Activated CD4-positive, alpha-beta T cell treated with anti-CD3 and anti-CD28 coated beads, Interleukin-2, amount 10 ng/mL, durations not matched to agents 24 days and 14 days (primary cell): ENCODE data around the gene ANKRD34B. TPM values are rescaled to one million over a fixed set of nuclear protein-coding genes. Genes with fewer than 3 reads are reported as not detected.

Experiments used
- DNase-seq: peaks from one replicate; pipeline ENCODE4 v3.0.0; 2022
- H3K27ac Mint-ChIP-seq: one replicate; pipeline ENCODE4 v1.8.0; 2022; ENCODE audit warnings: mild to moderate bottlenecking, mixed read lengths
- H3K27me3 Mint-ChIP-seq: one replicate; pipeline ENCODE4 v1.8.0; 2022; ENCODE audit warnings: mixed read lengths
- H3K36me3 Mint-ChIP-seq: one replicate; pipeline ENCODE4 v1.8.0; 2022; ENCODE audit warnings: low read depth, mild to moderate bottlenecking, mixed read lengths
- H3K4me1 Mint-ChIP-seq: one replicate; pipeline ENCODE4 v1.8.0; 2021; ENCODE audit warnings: mixed read lengths
- H3K4me3 Mint-ChIP-seq: one replicate; pipeline ENCODE4 v1.8.0; 2022; ENCODE audit warnings: mild to moderate bottlenecking, moderate library complexity, mixed read lengths
- H3K9me3 Mint-ChIP-seq: one replicate; pipeline ENCODE4 v1.8.0; 2021; ENCODE audit warnings: mixed read lengths
- intact Hi-C: fragments of 100-400 bp; cut with micrococcal nuclease; formaldehyde crosslinking; loops from one replicate; pipeline ENCODE4 v1.15.1; 2023
- total RNA-seq: library from RNA; stranded (reverse); gene quantifications from 2 replicates; pipeline ENCODE4 v1.2.3, GENCODE V29; 2022

Gene ANKRD34B
- total RNA-seq = not detected in 2 replicates

DNA sequence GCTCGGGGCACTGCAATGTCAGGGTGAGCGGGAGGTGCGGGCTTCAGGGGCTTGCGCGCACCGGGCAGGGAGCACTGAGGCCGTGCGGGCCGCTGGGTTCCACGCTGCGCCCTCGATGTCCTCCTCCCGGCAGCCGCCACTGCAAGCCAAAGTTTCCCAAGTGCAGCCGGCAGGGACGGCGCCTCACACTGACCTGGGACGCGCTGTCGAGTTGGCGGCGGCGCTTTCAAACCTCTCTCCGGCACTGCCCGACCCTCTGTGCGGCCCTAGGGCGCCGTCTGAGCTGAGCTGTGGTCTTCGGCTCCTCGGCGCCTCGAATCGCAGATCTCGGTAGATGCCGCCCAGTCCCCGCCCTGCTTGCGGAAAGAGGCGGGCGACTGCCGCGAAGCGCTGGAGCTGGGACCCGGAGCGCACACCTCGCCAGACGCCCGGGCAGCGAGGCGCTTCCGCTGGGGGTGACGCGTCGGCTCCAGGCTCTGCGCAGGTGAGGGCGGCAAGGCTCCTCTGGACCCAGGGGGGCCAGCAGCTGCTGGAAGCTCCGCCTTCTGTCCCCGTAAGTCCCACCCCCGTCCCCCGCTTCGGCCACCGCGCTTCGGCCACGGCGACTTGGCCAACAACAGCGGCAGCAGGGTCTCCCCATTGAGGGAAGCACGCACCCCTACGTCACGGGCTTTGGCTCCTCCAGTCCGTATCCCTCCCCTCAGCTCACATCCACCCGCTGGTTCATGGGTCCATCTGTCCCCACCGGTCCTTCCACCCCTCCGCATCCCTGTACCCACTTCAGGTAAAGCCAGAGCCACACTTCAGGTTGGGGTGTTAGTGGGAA, at the start of gene ANKRD34B:
ANKRD34B (minus strand) TSS at position 320 of the 826 bp plus-strand sequence. CDS start 10,261 bp downstream, outside the sequence.
- DNase-seq = peak; percentile 78
- H3K4me3 Mint-ChIP-seq = peak within 1 kb of the TSS; percentile 73
- H3K9me3 Mint-ChIP-seq = no peaks in the 10 kb centered on the region
- peaks cover 61% of the 10 kb centered on the region for H3K27me3 Mint-ChIP-seq
- intact Hi-C loops = no loop called here
- H3K4me1 Mint-ChIP-seq = peaks cover 2% of the 10 kb centered on the region
- H3K27ac Mint-ChIP-seq = no peak within 1 kb of the TSS
- no peaks in the 10 kb centered on the region for H3K36me3 Mint-ChIP-seq

- H3K36me3 Mint-ChIP-seq = peaks cover 22% of the 10 kb centered on the region
- DNase-seq = no peak
- no peaks in the 10 kb centered on the region for H3K27me3 Mint-ChIP-seq
- H3K4me1 Mint-ChIP-seq = peaks cover 2% of the 10 kb centered on the region
- intact Hi-C loops = no loop called here
- no peak overlapping the region for H3K4me3 Mint-ChIP-seq
- H3K9me3 Mint-ChIP-seq = no peaks in the 10 kb centered on the region
- H3K27ac Mint-ChIP-seq = no peak overlapping the region
These were observed 49.0 kb upstream of the ANKRD34B start for GRCh38 chr5:80619086-80619485.

DNA sequence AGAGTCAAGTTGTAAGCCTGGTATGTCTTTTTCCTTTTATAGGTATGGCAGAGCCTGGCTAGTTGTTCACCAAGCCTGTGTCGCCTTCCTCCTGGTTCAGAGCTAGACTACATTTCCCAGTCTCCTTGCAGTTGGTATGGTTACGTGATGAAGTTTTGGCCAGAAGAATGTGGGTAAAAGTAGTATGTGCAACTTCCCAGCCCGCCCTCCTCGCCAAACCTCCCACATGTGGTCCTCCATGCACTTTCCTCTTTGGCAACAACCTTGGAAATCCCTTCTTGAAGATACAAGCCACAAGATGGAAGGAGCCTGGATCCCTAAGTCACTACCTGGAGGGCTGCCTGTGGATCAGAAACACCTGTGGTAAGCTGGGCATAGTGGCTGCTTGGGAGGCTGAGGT, 48.4 kb upstream of the ANKRD34B start:
- no peak for DNase-seq
- peaks cover 22% of the 10 kb centered on the region for H3K36me3 Mint-ChIP-seq
- peaks cover 2% of the 10 kb centered on the region for H3K4me1 Mint-ChIP-seq
- no peak overlapping the region for H3K27ac Mint-ChIP-seq
- H3K9me3 Mint-ChIP-seq = no peaks in the 10 kb centered on the region
- H3K4me3 Mint-ChIP-seq = no peak overlapping the region
- intact Hi-C loops = no loop called here
- H3K27me3 Mint-ChIP-seq = no peaks in the 10 kb centered on the region

DNA sequence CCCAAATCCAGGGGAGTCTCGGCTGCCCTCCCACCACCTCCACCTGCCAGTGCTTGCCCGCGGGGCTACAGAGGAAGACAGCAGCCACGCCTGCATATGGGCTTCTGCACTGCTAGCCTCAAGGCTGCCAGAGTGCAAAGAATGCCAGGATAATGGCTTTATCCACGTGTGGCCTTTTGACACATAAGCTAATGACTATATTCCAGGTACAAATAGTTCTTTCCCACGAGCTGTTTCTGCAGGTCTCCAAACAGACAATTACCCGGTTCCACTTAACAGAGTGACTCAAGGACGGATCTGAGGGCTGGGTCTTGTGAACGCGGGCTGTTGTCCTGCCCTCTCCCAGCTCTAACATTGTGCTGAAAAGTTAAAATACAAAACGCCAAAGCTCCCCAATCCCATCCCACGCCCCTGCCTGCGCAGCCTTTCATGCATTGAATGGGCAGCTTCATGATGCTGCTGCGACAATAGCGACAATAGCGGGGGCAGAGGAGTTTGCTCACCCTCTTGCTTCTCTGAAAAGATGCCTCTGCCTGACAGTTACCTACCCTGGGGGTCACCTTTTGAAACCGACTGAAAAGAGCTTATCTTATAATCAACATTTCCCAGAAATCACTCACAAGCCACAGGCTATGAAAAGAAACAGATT, 45.3 kb upstream of the ANKRD34B start:
- H3K27ac Mint-ChIP-seq = no peak overlapping the region
- no peak for DNase-seq
- no peak overlapping the region for H3K4me3 Mint-ChIP-seq
- intact Hi-C loops = no loop called here
- peaks cover 2% of the 10 kb centered on the region for H3K4me1 Mint-ChIP-seq
- H3K36me3 Mint-ChIP-seq = peaks cover 6% of the 10 kb centered on the region
- H3K27me3 Mint-ChIP-seq = no peaks in the 10 kb centered on the region
- H3K9me3 Mint-ChIP-seq = peaks cover 4% of the 10 kb centered on the region

DNA sequence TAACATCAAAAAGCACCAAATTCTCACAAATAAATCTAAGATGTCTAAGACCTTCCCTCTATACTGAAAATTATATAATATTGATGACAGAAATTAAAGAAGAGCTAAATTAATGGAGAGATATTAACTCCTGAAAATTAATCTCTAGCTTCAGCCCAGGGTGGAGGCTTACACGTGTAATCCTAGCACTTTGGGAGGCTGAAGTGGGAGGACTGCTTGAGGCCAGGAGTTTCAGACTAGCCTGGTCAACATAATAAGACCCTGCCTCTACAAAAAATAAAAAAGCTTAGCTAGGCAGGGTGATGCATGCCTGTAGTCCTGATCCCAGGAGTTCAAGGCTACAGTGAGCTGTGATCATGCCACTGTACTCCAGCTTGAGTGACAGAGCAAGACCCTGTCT, 39.6 kb upstream of the ANKRD34B start:
- Mint-ChIP-seq H3K36me3 (peaks cover 2% of the 10 kb centered on the region), H3K4me1 (peaks cover 2% of the 10 kb centered on the region), H3K27me3 (no peaks in the 10 kb centered on the region), H3K27ac (no peak overlapping the region), H3K9me3 (peaks cover 7% of the 10 kb centered on the region), H3K4me3 (no peak overlapping the region)
- DNase-seq = no peak
- intact Hi-C loops = no loop called here

- intact Hi-C loops = no loop called here
- H3K27me3 Mint-ChIP-seq = no peaks in the 10 kb centered on the region
These were observed 38.7 kb upstream of the ANKRD34B start for GRCh38 chr5:80608731-80609130.

GRCh38 chr5:80607832-80608231, 37.8 kb upstream of the ANKRD34B start:
- H3K4me3 Mint-ChIP-seq = no peak overlapping the region
- peaks cover 7% of the 10 kb centered on the region for H3K9me3 Mint-ChIP-seq
- H3K36me3 Mint-ChIP-seq = peaks cover 2% of the 10 kb centered on the region
- H3K27ac Mint-ChIP-seq = no peak overlapping the region
- peaks cover 2% of the 10 kb centered on the region for H3K4me1 Mint-ChIP-seq
- no peaks in the 10 kb centered on the region for H3K27me3 Mint-ChIP-seq
- no peak for DNase-seq
- intact Hi-C loops = no loop called here

More at GRCh38 chr5:80608731-80609130, 38.7 kb upstream of the ANKRD34B start:
- peaks cover 2% of the 10 kb centered on the region for H3K36me3 Mint-ChIP-seq
- no peak overlapping the region for H3K4me3 Mint-ChIP-seq
- peaks cover 7% of the 10 kb centered on the region for H3K9me3 Mint-ChIP-seq
- no peak for DNase-seq
- no peak overlapping the region for H3K27ac Mint-ChIP-seq
- H3K4me1 Mint-ChIP-seq = peaks cover 2% of the 10 kb centered on the region

DNA sequence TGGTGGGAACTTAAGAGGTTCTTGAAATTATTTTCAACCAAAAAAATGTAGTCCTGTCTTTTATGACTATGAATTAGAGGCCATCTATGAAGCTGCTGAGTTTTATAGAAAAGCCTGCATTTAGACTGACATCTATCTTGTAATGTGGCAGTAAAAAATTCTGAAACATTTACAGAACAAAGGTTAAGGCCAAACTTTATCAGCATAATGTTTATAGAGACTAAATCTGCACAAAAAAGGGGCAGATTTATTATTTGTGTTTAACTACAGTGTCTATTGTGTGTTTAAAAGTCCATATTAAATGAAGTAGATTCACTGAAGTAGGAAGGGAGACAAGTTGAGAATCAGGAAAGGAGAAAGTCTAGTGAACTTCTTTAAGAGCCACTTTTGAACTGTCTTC, 37.3 kb upstream of the ANKRD34B start:
- Mint-ChIP-seq H3K36me3 (peaks cover 2% of the 10 kb centered on the region), H3K9me3 (peaks cover 7% of the 10 kb centered on the region), H3K4me3 (no peak overlapping the region), H3K4me1 (peaks cover 2% of the 10 kb centered on the region), H3K27ac (no peak overlapping the region), H3K27me3 (no peaks in the 10 kb centered on the region)
- no peak for DNase-seq
- intact Hi-C loops = no loop called here

- no peaks in the 10 kb centered on the region for H3K4me1 Mint-ChIP-seq
- no peak overlapping the region for H3K27ac Mint-ChIP-seq
- no peaks in the 10 kb centered on the region for H3K9me3 Mint-ChIP-seq
- peak; percentile 64 for DNase-seq
- H3K36me3 Mint-ChIP-seq = no peaks in the 10 kb centered on the region
- no peaks in the 10 kb centered on the region for H3K27me3 Mint-ChIP-seq
- H3K4me3 Mint-ChIP-seq = no peak overlapping the region
- intact Hi-C loops = no loop called here
These were observed 31.0 kb upstream of the ANKRD34B start for GRCh38 chr5:80600943-80601693.

GRCh38 chr5:80597500-80597899, 27.4 kb upstream of the ANKRD34B start:
- DNase-seq = no peak
- Mint-ChIP-seq H3K4me1 (no peaks in the 10 kb centered on the region), H3K9me3 (no peaks in the 10 kb centered on the region), H3K36me3 (no peaks in the 10 kb centered on the region), H3K4me3 (no peak overlapping the region), H3K27ac (no peak overlapping the region), H3K27me3 (peaks cover 1% of the 10 kb centered on the region)
- intact Hi-C loops = no loop called here

DNA sequence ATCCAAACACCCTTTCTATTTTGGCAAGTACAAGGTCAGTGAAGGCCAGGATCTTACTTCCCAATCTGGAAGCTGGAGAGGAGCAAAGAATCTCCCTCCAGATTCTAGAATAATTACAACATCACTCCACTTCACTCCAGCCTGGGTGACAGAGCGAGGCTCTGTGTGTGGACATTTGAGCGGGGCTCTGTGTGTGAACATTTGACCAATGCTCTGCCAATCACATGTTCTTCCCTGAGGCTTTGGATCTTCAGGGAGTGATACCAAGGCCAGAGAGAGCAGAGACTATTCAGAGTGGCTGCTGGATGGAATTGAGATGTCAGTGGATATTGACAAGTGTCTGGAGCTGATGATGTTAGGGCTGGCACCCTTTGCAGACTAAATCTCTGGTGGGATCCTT, 24.7 kb upstream of the ANKRD34B start:
- intact Hi-C loops = no loop called here

DNA sequence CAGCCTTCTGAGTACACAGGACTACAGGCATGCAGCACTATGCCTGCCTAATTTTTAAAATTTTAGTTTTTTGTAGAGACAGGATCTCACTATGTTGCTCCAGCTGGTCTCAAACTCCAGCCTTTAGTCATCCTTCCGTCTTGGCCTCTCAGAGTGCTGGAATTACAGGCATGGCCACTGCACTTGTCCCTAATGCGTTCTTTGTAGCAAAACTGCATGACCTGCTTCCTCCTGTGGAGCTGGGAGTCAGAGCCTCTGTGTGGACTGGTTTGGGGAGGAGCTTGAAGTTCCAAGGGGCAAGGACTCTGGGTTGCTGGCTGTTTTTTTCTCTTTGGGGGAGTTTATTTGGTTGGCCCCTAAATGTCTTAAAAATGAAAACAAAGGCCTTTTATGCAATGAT, 22.7 kb upstream of the ANKRD34B start:
- Mint-ChIP-seq H3K4me3 (no peak overlapping the region), H3K4me1 (no peaks in the 10 kb centered on the region), H3K27ac (no peak overlapping the region), H3K36me3 (no peaks in the 10 kb centered on the region), H3K27me3 (peaks cover 7% of the 10 kb centered on the region), H3K9me3 (no peaks in the 10 kb centered on the region)
- no peak for DNase-seq
- intact Hi-C loops = no loop called here

More for the DNA sequence above, 24.7 kb upstream of the ANKRD34B start:
- Mint-ChIP-seq H3K36me3 (no peaks in the 10 kb centered on the region), H3K9me3 (no peaks in the 10 kb centered on the region), H3K27me3 (peaks cover 7% of the 10 kb centered on the region), H3K4me3 (no peak overlapping the region), H3K4me1 (no peaks in the 10 kb centered on the region), H3K27ac (no peak overlapping the region)
- no peak for DNase-seq

- H3K9me3 Mint-ChIP-seq = no peaks in the 10 kb centered on the region
- peaks cover 7% of the 10 kb centered on the region for H3K27me3 Mint-ChIP-seq
- no peak overlapping the region for H3K27ac Mint-ChIP-seq
- H3K4me1 Mint-ChIP-seq = no peaks in the 10 kb centered on the region
- no peaks in the 10 kb centered on the region for H3K36me3 Mint-ChIP-seq
- H3K4me3 Mint-ChIP-seq = no peak overlapping the region
- DNase-seq = no peak
- intact Hi-C loops = no loop called here
These were observed 22.0 kb upstream of the ANKRD34B start for GRCh38 chr5:80592105-80592504.

DNA sequence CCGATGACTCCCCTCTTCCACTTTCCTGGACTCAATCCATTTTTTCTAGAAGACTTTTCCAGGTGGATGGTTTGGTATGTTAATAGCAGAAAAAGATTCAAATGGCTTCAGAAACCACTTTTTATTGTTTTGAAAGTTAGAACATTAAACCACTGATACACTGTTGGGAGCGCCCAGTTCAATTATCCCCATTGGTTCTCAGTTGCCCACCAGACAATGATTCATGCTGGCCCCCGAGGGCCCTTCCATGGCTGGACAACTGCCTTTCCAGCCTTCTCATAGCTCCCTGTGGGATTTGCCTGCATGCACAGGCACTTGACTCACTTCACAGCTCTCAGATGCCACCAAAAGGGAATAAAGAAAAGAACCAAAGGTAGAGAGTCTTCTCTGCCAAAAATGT, 21.3 kb upstream of the ANKRD34B start:
- Mint-ChIP-seq H3K4me1 (no peaks in the 10 kb centered on the region), H3K27ac (no peak overlapping the region), H3K9me3 (no peaks in the 10 kb centered on the region), H3K27me3 (peaks cover 7% of the 10 kb centered on the region), H3K36me3 (no peaks in the 10 kb centered on the region), H3K4me3 (no peak overlapping the region)
- no peak for DNase-seq
- intact Hi-C loops = no loop called here
